GDM1 (cell line): Measurements from ENCODE around the gene SBF1.
A peak's percentile ranks its signal among the peaks of the same experiment; 100 is the strongest.

Experiments
- DNase-seq: peaks from one replicate; lab custom pipeline; 2025; lab: John Stamatoyannopoulos, UW

SBF1 gene

GRCh38 chr22:50483977-50484853 is 9.4 kb upstream of the SBF1 start:
- DNase-seq = no peak

GRCh38 chr22:50483556-50483955 is 8.7 kb upstream of the SBF1 start:
- no peak for DNase-seq

GRCh38 chr22:50483106-50483505 is 8.3 kb upstream of the SBF1 start:
- no peak for DNase-seq

- no peak for DNase-seq
Observed at GRCh38 chr22:50482107-50483074, 7.6 kb upstream of the SBF1 start.

GRCh38 chr22:50481440-50482106 is 6.7 kb upstream of the SBF1 start, which contains the start of gene ADM2:
TSS of gene ADM2 (plus strand) at chr22:50481543. CDS start at chr22:50481848, 305 bp downstream.
- no peak for DNase-seq

- DNase-seq = no peak
Observed at GRCh38 chr22:50481045-50481439, 6.2 kb upstream of the SBF1 start.

GRCh38 chr22:50479721-50480120 is 4.9 kb upstream of the SBF1 start:
- DNase-seq = no peak

- no peak for DNase-seq
Observed at GRCh38 chr22:50477923-50478322, 3.1 kb upstream of the SBF1 start.

- no peak for DNase-seq
Observed at GRCh38 chr22:50476868-50477267, 2.0 kb upstream of the SBF1 start.

GRCh38 chr22:50475652-50476002 is 792 bp upstream of the SBF1 start:
- no peak for DNase-seq

- no peak for DNase-seq
Observed at GRCh38 chr22:50473855-50474671, 772 bp downstream of the SBF1 start.

- DNase-seq = peak; percentile 8
Observed at GRCh38 chr22:50473088-50473487, 1.7 kb downstream of the SBF1 start.

- no peak for DNase-seq
Observed at GRCh38 chr22:50471962-50472361, 2.9 kb downstream of the SBF1 start.

- DNase-seq = no peak
Observed at GRCh38 chr22:50471197-50471847, 3.5 kb downstream of the SBF1 start.

- DNase-seq = no peak
Observed at GRCh38 chr22:50470491-50470890, 4.3 kb downstream of the SBF1 start.

- DNase-seq = peak; percentile 70
Observed at GRCh38 chr22:50469377-50470305, 5.2 kb downstream of the SBF1 start.

- DNase-seq = no peak
Observed at GRCh38 chr22:50468626-50469025, 6.2 kb downstream of the SBF1 start.

- DNase-seq = no peak
Observed at GRCh38 chr22:50467773-50468440, 6.9 kb downstream of the SBF1 start.

- no peak for DNase-seq
Observed at GRCh38 chr22:50467341-50467740, 7.5 kb downstream of the SBF1 start.
